Mucosa of gallbladder (tissue), 1 donor: ENCODE measurements around the gene DZIP1. TPM values are rescaled to one million over a fixed set of nuclear protein-coding genes. Genes with fewer than 3 reads are reported as not detected.
"Not testable (repeated sequence)": the region's sequence is repeated elsewhere in the genome, so short reads cannot be mapped to it uniquely, and the experiment has no call there.

Experiments used
- DNase-seq: peaks from one replicate; pipeline ENCODE4 v3.0.0-alpha.2; 2020; ENCODE audit warnings: low spot score
- total RNA-seq: library from RNA; stranded (reverse); gene quantifications from one replicate; pipeline ENCODE4 v1.2.1, GENCODE V29; 2021
- donor health status: DM: no; HTN: no; CAD: no.

The DZIP1 gene
- 17.8 TPM for total RNA-seq

- peak; percentile 48 for DNase-seq
Measured at GRCh38 chr13:95644601-95645052, at the start of gene DZIP1. TSS of gene DZIP1 (minus strand) at chr13:95644706. CDS start at chr13:95642029, 2,677 bp downstream.

GRCh38 chr13:95690986-95691385 is 46.5 kb upstream of the DZIP1 start:
- DNase-seq, result not testable (repeated sequence)

GRCh38 chr13:95689582-95689926 is 45.0 kb upstream of the DZIP1 start:
- no peak for DNase-seq

GRCh38 chr13:95684960-95685359 is 40.5 kb upstream of the DZIP1 start:
- DNase-seq, result not testable (repeated sequence)

- no peak for DNase-seq
Measured at GRCh38 chr13:95684418-95684817, 39.9 kb upstream of the DZIP1 start.

- no peak for DNase-seq
Measured at GRCh38 chr13:95679722-95680121, 35.2 kb upstream of the DZIP1 start.

GRCh38 chr13:95678967-95679366 is 34.5 kb upstream of the DZIP1 start:
- DNase-seq, result no peak

- no peak for DNase-seq
Measured at GRCh38 chr13:95677564-95678266, 33.2 kb upstream of the DZIP1 start.

- peak; percentile 99 for DNase-seq
Measured at GRCh38 chr13:95676762-95677563, 32.5 kb upstream of the DZIP1 start, which contains the start of gene DNAJC3. TSS of gene DNAJC3 (plus strand) at chr13:95677139. CDS start at chr13:95677256, 117 bp downstream.

GRCh38 chr13:95676105-95676761 is 31.7 kb upstream of the DZIP1 start:
- no peak for DNase-seq

- no peak for DNase-seq
Measured at GRCh38 chr13:95671597-95671996, 27.1 kb upstream of the DZIP1 start.

GRCh38 chr13:95667235-95667634 is 22.7 kb upstream of the DZIP1 start:
- DNase-seq, result not testable (repeated sequence)

GRCh38 chr13:95660981-95661581 is 16.6 kb upstream of the DZIP1 start:
- DNase-seq, result no peak

GRCh38 chr13:95659500-95659899 is 15.0 kb upstream of the DZIP1 start:
- no peak for DNase-seq

GRCh38 chr13:95656386-95657015 is 12.0 kb upstream of the DZIP1 start:
- no peak for DNase-seq

- no peak for DNase-seq
Measured at GRCh38 chr13:95652821-95653220, 8.3 kb upstream of the DZIP1 start.

GRCh38 chr13:95652244-95652764 is 7.8 kb upstream of the DZIP1 start:
- no peak for DNase-seq

- DNase-seq, result no peak
Measured at GRCh38 chr13:95650696-95651095, 6.2 kb upstream of the DZIP1 start.

GRCh38 chr13:95647321-95647720 is 2.8 kb upstream of the DZIP1 start:
- no peak for DNase-seq

- DNase-seq, result no peak
Measured at GRCh38 chr13:95643936-95644598, 439 bp downstream of the DZIP1 start.

GRCh38 chr13:95643571-95643935 is 953 bp downstream of the DZIP1 start:
- no peak for DNase-seq
